HCT116 (cell line): ENCODE results near the gene PRR36.

Experiments used
- CEBPB ChIP-seq: IDR thresholded peaks from 2 replicates; pipeline ENCODE4 v1.6.1; 2012; ENCODE audit warnings: low read depth
- POLR2AphosphoS5 ChIP-seq: IDR thresholded peaks from 2 replicates; pipeline ENCODE4 v1.6.1; 2011; ENCODE audit warnings: mild to moderate bottlenecking, low read depth, low read length, moderate library complexity
- TCF7L2 ChIP-seq: IDR thresholded peaks from 2 replicates; pipeline ENCODE4 v1.7.0; 2011; ENCODE audit warnings: borderline replicate concordance, inconsistent platforms; ENCODE audit not compliant: insufficient read depth, insufficient read length; ENCODE audit errors: extremely low read depth
- TF ChIP-seq, protein P1 (sequence below), 3 experiments: fragments of 200-600 bp in 1 of 3; sonication (generic) in 1 of 3; IDR thresholded peaks in 2 of 3; conservative IDR thresholded peaks in 1 of 3; 2 replicates each; pipeline ENCODE4 v1.5.1; 2012 to 2017; ENCODE audit warnings: low read depth in 2 of 3, low read length in 2 of 3, antibody characterized with exemption in 1 of 3, borderline replicate concordance in 1 of 3, control low read depth in 1 of 3, mild to moderate bottlenecking in 1 of 3, mixed read lengths in 1 of 3, mixed run types in 1 of 3, moderate library complexity in 1 of 3; ENCODE audit not compliant: insufficient read depth in 1 of 3
- TF ChIP-seq, protein P2 (sequence below): IDR thresholded peaks from 2 replicates; pipeline ENCODE4 v1.6.1; 2012; ENCODE audit warnings: low read depth

DNA sequence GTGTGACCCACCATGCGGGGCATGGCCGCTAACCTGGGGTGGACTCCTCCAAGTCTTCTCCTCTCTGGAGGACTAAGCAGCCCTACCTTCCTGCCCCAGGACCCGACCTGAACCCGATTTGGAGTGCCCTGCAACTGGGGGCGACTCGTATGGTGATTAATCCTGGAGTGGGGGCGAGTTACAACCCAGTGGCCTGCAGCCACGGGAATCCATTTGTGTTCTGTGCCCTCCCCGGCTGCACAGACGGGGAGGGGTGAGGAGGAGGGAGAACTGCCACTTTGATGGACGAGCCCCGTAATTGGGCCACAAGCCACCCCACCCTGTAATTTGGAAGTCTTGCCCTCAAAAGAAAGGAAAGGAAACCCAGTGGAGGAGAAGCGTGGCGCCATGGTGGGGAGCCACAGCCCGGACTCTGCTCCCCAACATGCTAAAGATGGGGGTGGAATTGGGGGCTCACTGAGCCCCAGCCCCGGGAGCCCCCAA, 18.0 kb downstream of the PRR36 start:
- TF ChIP-seq TCF7L2 (no peak), CEBPB (no peak), POLR2AphosphoS5 (no peak)
- TF ChIP-seq, protein P1, sequence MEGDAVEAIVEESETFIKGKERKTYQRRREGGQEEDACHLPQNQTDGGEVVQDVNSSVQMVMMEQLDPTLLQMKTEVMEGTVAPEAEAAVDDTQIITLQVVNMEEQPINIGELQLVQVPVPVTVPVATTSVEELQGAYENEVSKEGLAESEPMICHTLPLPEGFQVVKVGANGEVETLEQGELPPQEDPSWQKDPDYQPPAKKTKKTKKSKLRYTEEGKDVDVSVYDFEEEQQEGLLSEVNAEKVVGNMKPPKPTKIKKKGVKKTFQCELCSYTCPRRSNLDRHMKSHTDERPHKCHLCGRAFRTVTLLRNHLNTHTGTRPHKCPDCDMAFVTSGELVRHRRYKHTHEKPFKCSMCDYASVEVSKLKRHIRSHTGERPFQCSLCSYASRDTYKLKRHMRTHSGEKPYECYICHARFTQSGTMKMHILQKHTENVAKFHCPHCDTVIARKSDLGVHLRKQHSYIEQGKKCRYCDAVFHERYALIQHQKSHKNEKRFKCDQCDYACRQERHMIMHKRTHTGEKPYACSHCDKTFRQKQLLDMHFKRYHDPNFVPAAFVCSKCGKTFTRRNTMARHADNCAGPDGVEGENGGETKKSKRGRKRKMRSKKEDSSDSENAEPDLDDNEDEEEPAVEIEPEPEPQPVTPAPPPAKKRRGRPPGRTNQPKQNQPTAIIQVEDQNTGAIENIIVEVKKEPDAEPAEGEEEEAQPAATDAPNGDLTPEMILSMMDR (IDR thresholded peaks at IDR 0.05 in 2 of 3, conservative IDR thresholded peaks at IDR 0.05 in 1 of 3; ENCODE audit: borderline replicate concordance in 1 of 3, insufficient read depth in 1 of 3, low read depth in 2 of 3, low read length in 2 of 3), result no peak
- TF ChIP-seq, protein P2, sequence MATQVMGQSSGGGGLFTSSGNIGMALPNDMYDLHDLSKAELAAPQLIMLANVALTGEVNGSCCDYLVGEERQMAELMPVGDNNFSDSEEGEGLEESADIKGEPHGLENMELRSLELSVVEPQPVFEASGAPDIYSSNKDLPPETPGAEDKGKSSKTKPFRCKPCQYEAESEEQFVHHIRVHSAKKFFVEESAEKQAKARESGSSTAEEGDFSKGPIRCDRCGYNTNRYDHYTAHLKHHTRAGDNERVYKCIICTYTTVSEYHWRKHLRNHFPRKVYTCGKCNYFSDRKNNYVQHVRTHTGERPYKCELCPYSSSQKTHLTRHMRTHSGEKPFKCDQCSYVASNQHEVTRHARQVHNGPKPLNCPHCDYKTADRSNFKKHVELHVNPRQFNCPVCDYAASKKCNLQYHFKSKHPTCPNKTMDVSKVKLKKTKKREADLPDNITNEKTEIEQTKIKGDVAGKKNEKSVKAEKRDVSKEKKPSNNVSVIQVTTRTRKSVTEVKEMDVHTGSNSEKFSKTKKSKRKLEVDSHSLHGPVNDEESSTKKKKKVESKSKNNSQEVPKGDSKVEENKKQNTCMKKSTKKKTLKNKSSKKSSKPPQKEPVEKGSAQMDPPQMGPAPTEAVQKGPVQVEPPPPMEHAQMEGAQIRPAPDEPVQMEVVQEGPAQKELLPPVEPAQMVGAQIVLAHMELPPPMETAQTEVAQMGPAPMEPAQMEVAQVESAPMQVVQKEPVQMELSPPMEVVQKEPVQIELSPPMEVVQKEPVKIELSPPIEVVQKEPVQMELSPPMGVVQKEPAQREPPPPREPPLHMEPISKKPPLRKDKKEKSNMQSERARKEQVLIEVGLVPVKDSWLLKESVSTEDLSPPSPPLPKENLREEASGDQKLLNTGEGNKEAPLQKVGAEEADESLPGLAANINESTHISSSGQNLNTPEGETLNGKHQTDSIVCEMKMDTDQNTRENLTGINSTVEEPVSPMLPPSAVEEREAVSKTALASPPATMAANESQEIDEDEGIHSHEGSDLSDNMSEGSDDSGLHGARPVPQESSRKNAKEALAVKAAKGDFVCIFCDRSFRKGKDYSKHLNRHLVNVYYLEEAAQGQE, result no peak
